Measurements from ENCODE around the gene CALHM2.

CALHM2 gene

GRCh38 chr10:103459615-103460014 is 7.4 kb upstream of the CALHM2 start:
- no peak overlapping the region for H3K4me3 ChIP-seq (ENCODE audit: low read length)
- DNase-seq (ENCODE audit: low read depth, low spot score), result no peak
- no peaks in the 10 kb centered on the region for H3K36me3 ChIP-seq (ENCODE audit: control insufficient read depth, insufficient read depth, low read length)
- no peaks in the 10 kb centered on the region for H3K27me3 ChIP-seq (ENCODE audit: control insufficient read depth, insufficient read depth, low read length)
- H3K9me3 ChIP-seq (ENCODE audit: control insufficient read depth, insufficient read depth, low read length), result no peaks in the 10 kb centered on the region
- peaks cover 2% of the 10 kb centered on the region; the same call in 1 of the 2 replicates for H3K4me1 ChIP-seq (ENCODE audit: control insufficient read depth, insufficient read depth, low read length)
- no peak overlapping the region for H3K27ac ChIP-seq (ENCODE audit: low read length)
- WGBS (ENCODE audit: insufficient coverage, insufficient read length), result no CpG with 5 or more reads among the region's 4 CpGs

GRCh38 chr10:103458720-103459119 is 6.5 kb upstream of the CALHM2 start, which contains the start of gene CALHM1:
Gene CALHM1 (minus strand): TSS chr10:103458900. CDS start chr10:103458751, 149 bp downstream.
- Histone ChIP-seq H3K36me3 (ENCODE audit: control insufficient read depth, insufficient read depth, low read length) (no peaks in the 10 kb centered on the region), H3K4me1 (ENCODE audit: control insufficient read depth, insufficient read depth, low read length) (peaks cover 2% of the 10 kb centered on the region; the same call in 1 of the 2 replicates), H3K27ac (ENCODE audit: low read length) (no peak within 1 kb of the TSS), H3K4me3 (ENCODE audit: low read length) (no peak within 1 kb of the TSS), H3K9me3 (ENCODE audit: control insufficient read depth, insufficient read depth, low read length) (no peaks in the 10 kb centered on the region), H3K27me3 (ENCODE audit: control insufficient read depth, insufficient read depth, low read length) (no peaks in the 10 kb centered on the region)
- no peak for DNase-seq (ENCODE audit: low read depth, low spot score)
- no CpG with 5 or more reads among the region's 9 CpGs for whole genome bisulfite sequencing (ENCODE audit: insufficient coverage, insufficient read length)

- Histone ChIP-seq H3K9me3 (ENCODE audit: control insufficient read depth, insufficient read depth, low read length) (no peaks in the 10 kb centered on the region), H3K27ac (ENCODE audit: low read length) (no peak overlapping the region), H3K36me3 (ENCODE audit: control insufficient read depth, insufficient read depth, low read length) (no peaks in the 10 kb centered on the region), H3K4me1 (ENCODE audit: control insufficient read depth, insufficient read depth, low read length) (peaks cover 2% of the 10 kb centered on the region; the same call in 1 of the 2 replicates), H3K4me3 (ENCODE audit: low read length) (no peak overlapping the region), H3K27me3 (ENCODE audit: control insufficient read depth, insufficient read depth, low read length) (no peaks in the 10 kb centered on the region)
- WGBS (ENCODE audit: insufficient coverage, insufficient read length), result no CpG with 5 or more reads among the region's 39 CpGs
- DNase-seq (ENCODE audit: low read depth, low spot score), result no peak
Observed at GRCh38 chr10:103457896-103458583, 5.9 kb upstream of the CALHM2 start.

- Histone ChIP-seq H3K4me1 (ENCODE audit: control insufficient read depth, insufficient read depth, low read length) (peaks cover 2% of the 10 kb centered on the region; the same call in 1 of the 2 replicates), H3K9me3 (ENCODE audit: control insufficient read depth, insufficient read depth, low read length) (no peaks in the 10 kb centered on the region), H3K4me3 (ENCODE audit: low read length) (no peak overlapping the region), H3K27ac (ENCODE audit: low read length) (no peak overlapping the region), H3K27me3 (ENCODE audit: control insufficient read depth, insufficient read depth, low read length) (no peaks in the 10 kb centered on the region), H3K36me3 (ENCODE audit: control insufficient read depth, insufficient read depth, low read length) (no peaks in the 10 kb centered on the region)
- no peak for DNase-seq (ENCODE audit: low read depth, low spot score)
- no CpG with 5 or more reads among the region's 8 CpGs for WGBS (ENCODE audit: insufficient coverage, insufficient read length)
Observed at GRCh38 chr10:103457176-103457712, 5.1 kb upstream of the CALHM2 start.

GRCh38 chr10:103456074-103456660 is 4.0 kb upstream of the CALHM2 start:
- Histone ChIP-seq H3K36me3 (ENCODE audit: control insufficient read depth, insufficient read depth, low read length) (no peaks in the 10 kb centered on the region), H3K27me3 (ENCODE audit: control insufficient read depth, insufficient read depth, low read length) (no peaks in the 10 kb centered on the region), H3K27ac (ENCODE audit: low read length) (no peak overlapping the region), H3K4me3 (ENCODE audit: low read length) (no peak overlapping the region), H3K4me1 (ENCODE audit: control insufficient read depth, insufficient read depth, low read length) (peaks cover 3% of the 10 kb centered on the region; the same call in 1 of the 2 replicates), H3K9me3 (ENCODE audit: control insufficient read depth, insufficient read depth, low read length) (no peaks in the 10 kb centered on the region)
- no CpG with 5 or more reads among the region's 9 CpGs for WGBS (ENCODE audit: insufficient coverage, insufficient read length)
- DNase-seq (ENCODE audit: low read depth, low spot score), result no peak

GRCh38 chr10:103455235-103455634 is 3.1 kb upstream of the CALHM2 start:
- Histone ChIP-seq H3K27ac (ENCODE audit: low read length) (no peak overlapping the region), H3K4me1 (ENCODE audit: control insufficient read depth, insufficient read depth, low read length) (peaks cover 3% of the 10 kb centered on the region; the same call in 1 of the 2 replicates), H3K4me3 (ENCODE audit: low read length) (no peak overlapping the region), H3K36me3 (ENCODE audit: control insufficient read depth, insufficient read depth, low read length) (no peaks in the 10 kb centered on the region), H3K27me3 (ENCODE audit: control insufficient read depth, insufficient read depth, low read length) (no peaks in the 10 kb centered on the region), H3K9me3 (ENCODE audit: control insufficient read depth, insufficient read depth, low read length) (no peaks in the 10 kb centered on the region)
- WGBS (ENCODE audit: insufficient coverage, insufficient read length), result no CpG with 5 or more reads among the region's 25 CpGs
- no peak for DNase-seq (ENCODE audit: low read depth, low spot score)

GRCh38 chr10:103454026-103454425 is 1.9 kb upstream of the CALHM2 start:
- WGBS (ENCODE audit: insufficient coverage, insufficient read length), result no CpG with 5 or more reads among the region's 4 CpGs
- no peaks in the 10 kb centered on the region for H3K27me3 ChIP-seq (ENCODE audit: control insufficient read depth, insufficient read depth, low read length)
- no peaks in the 10 kb centered on the region for H3K9me3 ChIP-seq (ENCODE audit: control insufficient read depth, insufficient read depth, low read length)
- no peak for DNase-seq (ENCODE audit: low read depth, low spot score)
- no peak overlapping the region for H3K27ac ChIP-seq (ENCODE audit: low read length)
- peaks cover 2% of the 10 kb centered on the region; the same call in 1 of the 2 replicates for H3K4me1 ChIP-seq (ENCODE audit: control insufficient read depth, insufficient read depth, low read length)
- H3K4me3 ChIP-seq (ENCODE audit: low read length), result no peak overlapping the region
- H3K36me3 ChIP-seq (ENCODE audit: control insufficient read depth, insufficient read depth, low read length), result 0 out of 2 replicates have a peak, but pooled peaks cover 2% of the 10 kb centered on the region

GRCh38 chr10:103452506-103453230 is 498 bp upstream of the CALHM2 start:
- no peak for DNase-seq (ENCODE audit: low read depth, low spot score)
- WGBS (ENCODE audit: insufficient coverage, insufficient read length), result no CpG with 5 or more reads among the region's 27 CpGs
- Histone ChIP-seq H3K27me3 (ENCODE audit: control insufficient read depth, insufficient read depth, low read length) (no peaks in the 10 kb centered on the region), H3K27ac (ENCODE audit: low read length) (no peak overlapping the region), H3K9me3 (ENCODE audit: control insufficient read depth, insufficient read depth, low read length) (no peaks in the 10 kb centered on the region), H3K4me1 (ENCODE audit: control insufficient read depth, insufficient read depth, low read length) (0 out of 2 replicates have a peak, but pooled peaks cover 2% of the 10 kb centered on the region), H3K36me3 (ENCODE audit: control insufficient read depth, insufficient read depth, low read length) (peaks cover 3% of the 10 kb centered on the region; the same call in 1 of the 2 replicates), H3K4me3 (ENCODE audit: low read length) (peak overlapping the region; percentile 32; the same call in 1 of the 2 replicates)

- H3K27ac ChIP-seq (ENCODE audit: low read length), result no peak overlapping the region
Observed at GRCh38 chr10:103451091-103451813, 918 bp downstream of the CALHM2 start.

More at GRCh38 chr10:103451091-103451813, 918 bp downstream of the CALHM2 start:
- Histone ChIP-seq H3K27me3 (ENCODE audit: control insufficient read depth, insufficient read depth, low read length) (no peaks in the 10 kb centered on the region), H3K9me3 (ENCODE audit: control insufficient read depth, insufficient read depth, low read length) (no peaks in the 10 kb centered on the region), H3K36me3 (ENCODE audit: control insufficient read depth, insufficient read depth, low read length) (peaks cover 11% of the 10 kb centered on the region; the same call in 1 of the 2 replicates), H3K4me1 (ENCODE audit: control insufficient read depth, insufficient read depth, low read length) (0 out of 2 replicates have a peak, but pooled peaks cover 2% of the 10 kb centered on the region), H3K4me3 (ENCODE audit: low read length) (no peak overlapping the region)
- no CpG with 5 or more reads among the region's 14 CpGs for WGBS (ENCODE audit: insufficient coverage, insufficient read length)
- no peak for DNase-seq (ENCODE audit: low read depth, low spot score)
